ENCODE results near the gene STMP1. TPM values are rescaled to one million over a fixed set of nuclear protein-coding genes. Genes with fewer than 3 reads are reported as not detected.

STMP1 gene
- total RNA-seq, 4 donors from 2014 or later: 17.3 to 26.2 (median 18.2) TPM

- Histone ChIP-seq H3K27ac (no peak overlapping the region), H3K36me3 (peaks cover 0 to 62% (median 0%) of the 10 kb centered on the region in 3 donors), H3K4me1 (no peaks in the 10 kb centered on the region), H3K4me3 (no peak overlapping the region), H3K27me3 (no peaks in the 10 kb centered on the region), H3K9me3 (no peaks in the 10 kb centered on the region)
- no peak for DNase-seq
- TF ChIP-seq POLR2A (IDR thresholded peaks at IDR 0.05): no peak
- TF ChIP-seq, protein P1, sequence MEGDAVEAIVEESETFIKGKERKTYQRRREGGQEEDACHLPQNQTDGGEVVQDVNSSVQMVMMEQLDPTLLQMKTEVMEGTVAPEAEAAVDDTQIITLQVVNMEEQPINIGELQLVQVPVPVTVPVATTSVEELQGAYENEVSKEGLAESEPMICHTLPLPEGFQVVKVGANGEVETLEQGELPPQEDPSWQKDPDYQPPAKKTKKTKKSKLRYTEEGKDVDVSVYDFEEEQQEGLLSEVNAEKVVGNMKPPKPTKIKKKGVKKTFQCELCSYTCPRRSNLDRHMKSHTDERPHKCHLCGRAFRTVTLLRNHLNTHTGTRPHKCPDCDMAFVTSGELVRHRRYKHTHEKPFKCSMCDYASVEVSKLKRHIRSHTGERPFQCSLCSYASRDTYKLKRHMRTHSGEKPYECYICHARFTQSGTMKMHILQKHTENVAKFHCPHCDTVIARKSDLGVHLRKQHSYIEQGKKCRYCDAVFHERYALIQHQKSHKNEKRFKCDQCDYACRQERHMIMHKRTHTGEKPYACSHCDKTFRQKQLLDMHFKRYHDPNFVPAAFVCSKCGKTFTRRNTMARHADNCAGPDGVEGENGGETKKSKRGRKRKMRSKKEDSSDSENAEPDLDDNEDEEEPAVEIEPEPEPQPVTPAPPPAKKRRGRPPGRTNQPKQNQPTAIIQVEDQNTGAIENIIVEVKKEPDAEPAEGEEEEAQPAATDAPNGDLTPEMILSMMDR (IDR thresholded peaks at IDR 0.05): peak; percentile 24 to 75 (median 68)
Observed at GRCh38 chr7:135645296-135645904, 16.9 kb upstream of the STMP1 start.

- no peak overlapping the region for H3K4me3 ChIP-seq
- no peaks in the 10 kb centered on the region for H3K9me3 ChIP-seq
- DNase-seq: no peak
- TF ChIP-seq POLR2A (IDR thresholded peaks at IDR 0.05): no peak
- TF ChIP-seq, protein P1 (IDR thresholded peaks at IDR 0.05): no peak
- no peaks in the 10 kb centered on the region for H3K27me3 ChIP-seq
- no peak overlapping the region for H3K27ac ChIP-seq
- peaks cover 0 to 48% (median 0%) of the 10 kb centered on the region in 3 donors for H3K36me3 ChIP-seq
- no peaks in the 10 kb centered on the region for H3K4me1 ChIP-seq
Observed at GRCh38 chr7:135647755-135648154, 14.6 kb upstream of the STMP1 start.

DNA sequence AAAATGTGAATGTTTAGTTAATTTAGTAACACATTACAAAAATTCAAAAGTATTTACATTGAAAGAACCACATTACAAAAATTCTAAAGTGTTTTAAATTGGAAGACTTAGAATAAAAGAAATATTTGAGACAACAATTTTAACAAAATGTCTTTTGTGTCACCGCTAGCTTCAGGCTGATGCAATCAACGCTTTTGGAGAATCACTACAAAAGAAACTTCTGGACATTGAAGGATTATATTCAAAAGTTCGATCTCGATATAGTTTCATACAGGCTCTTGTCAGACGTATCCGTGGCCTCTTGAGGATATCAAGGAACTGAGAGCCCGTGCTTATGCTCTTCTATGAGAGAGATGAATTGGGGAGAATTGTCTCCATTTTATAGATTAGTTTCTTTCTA is 14.1 kb upstream of the STMP1 start:
- no peak for TF ChIP-seq POLR2A (IDR thresholded peaks at IDR 0.05)
- TF ChIP-seq, protein P1 (IDR thresholded peaks at IDR 0.05): no peak
- Histone ChIP-seq H3K4me1 (no peaks in the 10 kb centered on the region), H3K9me3 (no peaks in the 10 kb centered on the region), H3K27me3 (no peaks in the 10 kb centered on the region), H3K27ac (no peak overlapping the region), H3K36me3 (peaks cover 0 to 45% (median 0%) of the 10 kb centered on the region in 3 donors), H3K4me3 (no peak overlapping the region)
- no peak for DNase-seq

DNA sequence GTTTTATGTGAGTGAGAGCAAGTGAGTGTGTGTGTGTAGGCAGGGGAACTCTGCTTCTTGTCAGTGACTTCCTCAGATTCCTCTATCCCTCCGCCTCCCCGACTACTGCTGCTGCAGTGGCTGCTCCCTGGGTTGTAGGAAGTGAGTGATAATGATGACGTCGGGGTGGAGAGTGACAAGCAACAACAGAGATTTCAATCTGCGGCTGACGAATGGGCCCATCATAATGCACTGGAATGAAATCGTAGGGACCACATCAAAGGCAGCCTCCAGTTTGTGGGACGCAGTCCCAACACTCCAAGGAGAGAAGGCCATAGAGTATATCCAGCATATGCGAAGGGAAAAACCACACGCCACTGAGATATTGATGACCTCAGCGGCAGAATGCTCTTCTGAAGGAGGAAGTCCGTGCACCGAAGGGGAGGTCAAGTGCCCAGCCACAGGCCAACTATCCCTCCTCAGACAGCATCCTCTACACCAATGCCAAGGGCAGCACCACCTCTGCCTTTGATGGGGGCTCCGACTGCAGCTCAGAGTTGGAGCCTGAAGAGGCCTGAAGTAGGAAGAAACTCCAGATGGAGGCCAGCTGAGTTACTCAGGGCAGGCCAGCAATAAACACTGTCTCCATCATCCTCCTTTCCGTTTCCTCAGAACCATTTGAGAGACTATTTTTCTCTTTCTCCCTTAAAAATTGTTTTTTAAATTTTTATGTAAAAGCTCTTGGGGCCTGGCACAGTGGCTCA is 11.3 kb upstream of the STMP1 start:
- Histone ChIP-seq H3K27me3 (no peaks in the 10 kb centered on the region), H3K36me3 (peaks cover 0 to 23% (median 0%) of the 10 kb centered on the region in 3 donors), H3K4me3 (no peak overlapping the region), H3K27ac (peak overlapping the region in 1 of 4 donors; percentile 49), H3K4me1 (no peaks in the 10 kb centered on the region), H3K9me3 (no peaks in the 10 kb centered on the region)
- no peak for DNase-seq
- TF ChIP-seq, protein P1 (IDR thresholded peaks at IDR 0.05): no peak
- no peak for TF ChIP-seq POLR2A (IDR thresholded peaks at IDR 0.05)

DNA sequence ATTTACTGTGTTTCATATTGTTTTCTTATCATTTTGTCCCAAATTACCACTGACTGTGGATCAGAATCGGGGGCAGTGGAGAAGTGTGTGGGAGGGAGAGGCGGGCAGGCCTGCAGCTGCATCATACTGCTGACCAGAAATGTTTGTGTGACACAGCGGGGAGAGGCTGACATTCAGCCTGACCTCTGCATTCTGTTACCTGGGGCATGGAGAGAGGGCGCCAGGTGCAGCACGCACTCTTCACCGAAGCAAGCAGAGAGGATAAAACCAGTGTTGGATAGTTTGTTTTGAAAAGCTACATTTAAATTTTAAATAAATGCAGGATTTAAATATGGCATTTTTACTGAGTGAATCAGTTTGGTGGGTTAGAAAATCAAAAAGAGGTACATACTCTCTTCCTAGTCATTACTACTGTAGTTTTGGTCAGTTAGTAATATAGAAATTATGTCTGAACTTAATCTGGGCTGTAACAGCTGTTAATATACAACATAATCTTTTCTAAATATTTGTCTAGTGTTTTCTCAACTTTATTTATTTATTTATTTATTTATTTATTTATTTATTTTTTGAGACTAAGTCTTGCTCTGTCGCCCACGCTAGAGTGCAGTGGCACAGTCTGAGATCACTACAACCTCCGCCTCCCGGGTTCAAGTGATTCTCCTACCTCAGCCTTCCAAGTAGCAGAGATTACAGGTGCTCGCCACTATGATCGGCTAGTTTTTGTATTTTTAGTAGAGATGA is 8.8 kb upstream of the STMP1 start:
- no peak for TF ChIP-seq POLR2A (IDR thresholded peaks at IDR 0.05)
- TF ChIP-seq, protein P1 (IDR thresholded peaks at IDR 0.05): no peak
- Histone ChIP-seq H3K4me1 (no peaks in the 10 kb centered on the region), H3K36me3 (peaks cover 0 to under 1% (median 0%) of the 10 kb centered on the region in 3 donors), H3K27ac (no peak overlapping the region), H3K27me3 (no peaks in the 10 kb centered on the region), H3K9me3 (no peaks in the 10 kb centered on the region), H3K4me3 (no peak overlapping the region)
- DNase-seq: no peak
